Measurements from ENCODE around the gene DRGX. TPM values are rescaled to one million over a fixed set of nuclear protein-coding genes. Genes with fewer than 3 reads are reported as not detected.

DRGX gene
- total and polyA plus RNA-seq, 10 of the 15 experiments (the other 5 are each of a cell fraction or from before 2014, with no cell fraction given) = not detected

DNA sequence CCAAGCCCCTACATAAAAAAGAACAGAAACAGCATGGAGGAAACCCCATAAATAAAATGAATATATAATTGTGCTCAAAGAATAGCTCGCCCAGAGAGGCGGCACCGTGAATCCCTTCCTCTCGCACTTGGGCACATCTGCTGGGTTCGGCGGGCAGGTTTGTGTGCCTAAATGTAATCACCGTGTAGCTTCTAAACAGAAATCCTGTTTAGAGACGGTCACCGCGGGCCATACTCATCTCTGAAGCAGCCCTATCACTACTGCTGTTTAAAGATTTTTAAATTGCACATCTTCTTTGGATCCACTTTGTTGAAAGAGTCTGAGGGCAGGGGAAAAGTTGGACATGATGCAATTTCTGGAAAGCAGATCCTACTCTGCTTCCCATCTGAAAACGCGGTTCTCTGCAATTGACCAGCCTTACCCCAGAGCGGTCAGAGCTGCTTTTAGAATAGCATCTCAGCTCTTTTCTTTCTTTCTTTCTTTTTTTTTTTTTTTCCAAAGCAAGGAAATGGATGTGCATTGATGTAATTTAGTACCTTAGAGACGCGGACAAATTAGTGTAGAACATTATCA lies 6.4 kb downstream of the DRGX start:
- Histone ChIP-seq H3K9me3 (replicated peaks; ENCODE audit: control insufficient read depth, insufficient read depth, low read length) (no peaks in the 10 kb centered on the region), H2AFZ (ENCODE audit: control insufficient read depth, low read depth, low read length) (no peak overlapping the region), H3K27ac (ENCODE audit: control insufficient read depth, insufficient read depth) (no peak overlapping the region), H3K4me3 (no peak overlapping the region), H3K27me3 (replicated peaks in 1 of 2; ENCODE audit: control insufficient read depth in 2 of 2, insufficient read depth in 2 of 2, low read length in 1 of 2) (peaks cover 4 to 17% of the 10 kb centered on the region in 2 experiments), H3K4me1 (ENCODE audit: control insufficient read depth, insufficient read depth, low read length) (no peaks in the 10 kb centered on the region), H3K36me3 (ENCODE audit: control insufficient read depth in 2 of 2, insufficient read depth in 2 of 2, low read length in 1 of 2) (no peaks in the 10 kb centered on the region), H3K9ac (ENCODE audit: control insufficient read depth, insufficient read depth, low read length) (no peak overlapping the region), H3K79me2 (ENCODE audit: control insufficient read depth, insufficient read depth, low read length) (no peaks in the 10 kb centered on the region), H3K4me2 (ENCODE audit: control insufficient read depth, insufficient read depth) (no peak overlapping the region), H4K20me1 (ENCODE audit: control insufficient read depth, insufficient read depth) (no peaks in the 10 kb centered on the region)
- in situ Hi-C loops (cut with MboI) = no loop called here
- FAIRE-seq (no peak), ATAC-seq (no peak), DNase-seq (ENCODE audit: low read depth, low spot score) (no peak)
- ChIA-PET SMC1A (ENCODE audit: uncharacterized antibody, unreplicated experiment) (no interaction called here), POLR2A (interaction anchor here (0.6 kb wide), 2 partner anchors 90 to 655 kb away, joined by 3 to 7 read pairs; no protein-coding TSS in a partner anchor), CTCF (no interaction called here), RAD21 (ENCODE audit: unreplicated experiment) (no interaction called here)
- no TSS peak for BruUV-seq (replicated peaks)
- 71% methylated on average over 15 of the region's 15 CpGs for WGBS (ENCODE audit: insufficient coverage, insufficient replicate concordance, low lambda C conversion rate, missing lambda C conversion rate)
- intact Hi-C loops (cut with micrococcal nuclease; ENCODE audit: unreplicated experiment) = no loop called here
- TF ChIP-seq, protein P1, sequence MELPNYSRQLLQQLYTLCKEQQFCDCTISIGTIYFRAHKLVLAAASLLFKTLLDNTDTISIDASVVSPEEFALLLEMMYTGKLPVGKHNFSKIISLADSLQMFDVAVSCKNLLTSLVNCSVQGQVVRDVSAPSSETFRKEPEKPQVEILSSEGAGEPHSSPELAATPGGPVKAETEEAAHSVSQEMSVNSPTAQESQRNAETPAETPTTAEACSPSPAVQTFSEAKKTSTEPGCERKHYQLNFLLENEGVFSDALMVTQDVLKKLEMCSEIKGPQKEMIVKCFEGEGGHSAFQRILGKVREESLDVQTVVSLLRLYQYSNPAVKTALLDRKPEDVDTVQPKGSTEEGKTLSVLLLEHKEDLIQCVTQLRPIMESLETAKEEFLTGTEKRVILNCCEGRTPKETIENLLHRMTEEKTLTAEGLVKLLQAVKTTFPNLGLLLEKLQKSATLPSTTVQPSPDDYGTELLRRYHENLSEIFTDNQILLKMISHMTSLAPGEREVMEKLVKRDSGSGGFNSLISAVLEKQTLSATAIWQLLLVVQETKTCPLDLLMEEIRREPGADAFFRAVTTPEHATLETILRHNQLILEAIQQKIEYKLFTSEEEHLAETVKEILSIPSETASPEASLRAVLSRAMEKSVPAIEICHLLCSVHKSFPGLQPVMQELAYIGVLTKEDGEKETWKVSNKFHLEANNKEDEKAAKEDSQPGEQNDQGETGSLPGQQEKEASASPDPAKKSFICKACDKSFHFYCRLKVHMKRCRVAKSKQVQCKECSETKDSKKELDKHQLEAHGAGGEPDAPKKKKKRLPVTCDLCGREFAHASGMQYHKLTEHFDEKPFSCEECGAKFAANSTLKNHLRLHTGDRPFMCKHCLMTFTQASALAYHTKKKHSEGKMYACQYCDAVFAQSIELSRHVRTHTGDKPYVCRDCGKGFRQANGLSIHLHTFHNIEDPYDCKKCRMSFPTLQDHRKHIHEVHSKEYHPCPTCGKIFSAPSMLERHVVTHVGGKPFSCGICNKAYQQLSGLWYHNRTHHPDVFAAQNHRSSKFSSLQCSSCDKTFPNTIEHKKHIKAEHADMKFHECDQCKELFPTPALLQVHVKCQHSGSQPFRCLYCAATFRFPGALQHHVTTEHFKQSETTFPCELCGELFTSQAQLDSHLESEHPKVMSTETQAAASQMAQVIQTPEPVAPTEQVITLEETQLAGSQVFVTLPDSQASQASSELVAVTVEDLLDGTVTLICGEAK (IDR thresholded peaks at IDR 0.05; ENCODE audit: borderline replicate concordance) = no peak
- TF ChIP-seq JUNB (IDR thresholded peaks at IDR 0.05) (no peak), MEF2A (IDR thresholded peaks at IDR 0.05; ENCODE audit: insufficient read depth, low read depth, low read length) (no peak), RB1 (IDR thresholded peaks at IDR 0.05; ENCODE audit: borderline replicate concordance) (no peak), GABPA (IDR thresholded peaks at IDR 0.05; ENCODE audit: low read depth) (no peak), TCF12 (IDR thresholded peaks at IDR 0.05; ENCODE audit: low read depth, low read length) (no peak)
- TF ChIP-seq, protein P2, sequence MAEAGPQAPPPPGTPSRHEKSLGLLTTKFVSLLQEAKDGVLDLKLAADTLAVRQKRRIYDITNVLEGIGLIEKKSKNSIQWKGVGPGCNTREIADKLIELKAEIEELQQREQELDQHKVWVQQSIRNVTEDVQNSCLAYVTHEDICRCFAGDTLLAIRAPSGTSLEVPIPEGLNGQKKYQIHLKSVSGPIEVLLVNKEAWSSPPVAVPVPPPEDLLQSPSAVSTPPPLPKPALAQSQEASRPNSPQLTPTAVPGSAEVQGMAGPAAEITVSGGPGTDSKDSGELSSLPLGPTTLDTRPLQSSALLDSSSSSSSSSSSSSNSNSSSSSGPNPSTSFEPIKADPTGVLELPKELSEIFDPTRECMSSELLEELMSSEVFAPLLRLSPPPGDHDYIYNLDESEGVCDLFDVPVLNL (IDR thresholded peaks at IDR 0.05; ENCODE audit: low read depth, low read length) = no peak
- TF ChIP-seq, protein P3, sequence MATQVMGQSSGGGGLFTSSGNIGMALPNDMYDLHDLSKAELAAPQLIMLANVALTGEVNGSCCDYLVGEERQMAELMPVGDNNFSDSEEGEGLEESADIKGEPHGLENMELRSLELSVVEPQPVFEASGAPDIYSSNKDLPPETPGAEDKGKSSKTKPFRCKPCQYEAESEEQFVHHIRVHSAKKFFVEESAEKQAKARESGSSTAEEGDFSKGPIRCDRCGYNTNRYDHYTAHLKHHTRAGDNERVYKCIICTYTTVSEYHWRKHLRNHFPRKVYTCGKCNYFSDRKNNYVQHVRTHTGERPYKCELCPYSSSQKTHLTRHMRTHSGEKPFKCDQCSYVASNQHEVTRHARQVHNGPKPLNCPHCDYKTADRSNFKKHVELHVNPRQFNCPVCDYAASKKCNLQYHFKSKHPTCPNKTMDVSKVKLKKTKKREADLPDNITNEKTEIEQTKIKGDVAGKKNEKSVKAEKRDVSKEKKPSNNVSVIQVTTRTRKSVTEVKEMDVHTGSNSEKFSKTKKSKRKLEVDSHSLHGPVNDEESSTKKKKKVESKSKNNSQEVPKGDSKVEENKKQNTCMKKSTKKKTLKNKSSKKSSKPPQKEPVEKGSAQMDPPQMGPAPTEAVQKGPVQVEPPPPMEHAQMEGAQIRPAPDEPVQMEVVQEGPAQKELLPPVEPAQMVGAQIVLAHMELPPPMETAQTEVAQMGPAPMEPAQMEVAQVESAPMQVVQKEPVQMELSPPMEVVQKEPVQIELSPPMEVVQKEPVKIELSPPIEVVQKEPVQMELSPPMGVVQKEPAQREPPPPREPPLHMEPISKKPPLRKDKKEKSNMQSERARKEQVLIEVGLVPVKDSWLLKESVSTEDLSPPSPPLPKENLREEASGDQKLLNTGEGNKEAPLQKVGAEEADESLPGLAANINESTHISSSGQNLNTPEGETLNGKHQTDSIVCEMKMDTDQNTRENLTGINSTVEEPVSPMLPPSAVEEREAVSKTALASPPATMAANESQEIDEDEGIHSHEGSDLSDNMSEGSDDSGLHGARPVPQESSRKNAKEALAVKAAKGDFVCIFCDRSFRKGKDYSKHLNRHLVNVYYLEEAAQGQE (IDR thresholded peaks at IDR 0.05; ENCODE audit: low read depth, low read length) = no peak
- TF ChIP-seq, protein P4, sequence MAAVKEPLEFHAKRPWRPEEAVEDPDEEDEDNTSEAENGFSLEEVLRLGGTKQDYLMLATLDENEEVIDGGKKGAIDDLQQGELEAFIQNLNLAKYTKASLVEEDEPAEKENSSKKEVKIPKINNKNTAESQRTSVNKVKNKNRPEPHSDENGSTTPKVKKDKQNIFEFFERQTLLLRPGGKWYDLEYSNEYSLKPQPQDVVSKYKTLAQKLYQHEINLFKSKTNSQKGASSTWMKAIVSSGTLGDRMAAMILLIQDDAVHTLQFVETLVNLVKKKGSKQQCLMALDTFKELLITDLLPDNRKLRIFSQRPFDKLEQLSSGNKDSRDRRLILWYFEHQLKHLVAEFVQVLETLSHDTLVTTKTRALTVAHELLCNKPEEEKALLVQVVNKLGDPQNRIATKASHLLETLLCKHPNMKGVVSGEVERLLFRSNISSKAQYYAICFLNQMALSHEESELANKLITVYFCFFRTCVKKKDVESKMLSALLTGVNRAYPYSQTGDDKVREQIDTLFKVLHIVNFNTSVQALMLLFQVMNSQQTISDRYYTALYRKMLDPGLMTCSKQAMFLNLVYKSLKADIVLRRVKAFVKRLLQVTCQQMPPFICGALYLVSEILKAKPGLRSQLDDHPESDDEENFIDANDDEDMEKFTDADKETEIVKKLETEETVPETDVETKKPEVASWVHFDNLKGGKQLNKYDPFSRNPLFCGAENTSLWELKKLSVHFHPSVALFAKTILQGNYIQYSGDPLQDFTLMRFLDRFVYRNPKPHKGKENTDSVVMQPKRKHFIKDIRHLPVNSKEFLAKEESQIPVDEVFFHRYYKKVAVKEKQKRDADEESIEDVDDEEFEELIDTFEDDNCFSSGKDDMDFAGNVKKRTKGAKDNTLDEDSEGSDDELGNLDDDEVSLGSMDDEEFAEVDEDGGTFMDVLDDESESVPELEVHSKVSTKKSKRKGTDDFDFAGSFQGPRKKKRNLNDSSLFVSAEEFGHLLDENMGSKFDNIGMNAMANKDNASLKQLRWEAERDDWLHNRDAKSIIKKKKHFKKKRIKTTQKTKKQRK (IDR thresholded peaks at IDR 0.05; ENCODE audit: low read depth, low read length) = no peak

All from GM12878 (cell line).